ENCODE measurements around the gene SGCG.
"Not testable (repeated sequence)": the region's sequence is repeated elsewhere in the genome, so short reads cannot be mapped to it uniquely, and the experiment has no call there.

SGCG gene

GRCh38 chr13:23212671-23213070 lies 31.9 kb downstream of the SGCG start:
- no peak for DNase-seq (ENCODE audit: low spot score)

GRCh38 chr13:23231241-23231640 lies 50.5 kb downstream of the SGCG start:
- DNase-seq (ENCODE audit: low spot score) = no peak

GRCh38 chr13:23235994-23236393 lies 55.2 kb downstream of the SGCG start:
- no peak for DNase-seq (ENCODE audit: low spot score)

DNA sequence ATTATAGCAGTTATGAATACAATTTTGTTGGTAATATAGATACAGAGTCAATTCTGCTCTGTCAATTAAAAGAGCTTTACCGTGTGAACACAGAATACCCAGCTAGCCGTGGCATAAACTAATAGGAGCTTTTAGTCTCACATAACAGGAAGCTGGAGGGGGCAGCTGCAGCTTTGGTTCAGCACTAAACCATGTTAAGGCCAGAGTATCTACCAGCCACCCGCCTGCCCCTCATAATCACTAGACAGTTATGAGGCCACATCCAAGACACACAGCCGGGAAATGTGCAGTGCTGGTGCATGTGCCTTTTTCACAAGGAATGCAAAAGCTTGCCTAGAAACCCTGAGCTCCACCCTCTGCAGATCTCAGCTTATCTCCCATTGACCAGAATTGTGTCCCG lies 62.3 kb downstream of the SGCG start:
- no peak for DNase-seq (ENCODE audit: low spot score)

DNA sequence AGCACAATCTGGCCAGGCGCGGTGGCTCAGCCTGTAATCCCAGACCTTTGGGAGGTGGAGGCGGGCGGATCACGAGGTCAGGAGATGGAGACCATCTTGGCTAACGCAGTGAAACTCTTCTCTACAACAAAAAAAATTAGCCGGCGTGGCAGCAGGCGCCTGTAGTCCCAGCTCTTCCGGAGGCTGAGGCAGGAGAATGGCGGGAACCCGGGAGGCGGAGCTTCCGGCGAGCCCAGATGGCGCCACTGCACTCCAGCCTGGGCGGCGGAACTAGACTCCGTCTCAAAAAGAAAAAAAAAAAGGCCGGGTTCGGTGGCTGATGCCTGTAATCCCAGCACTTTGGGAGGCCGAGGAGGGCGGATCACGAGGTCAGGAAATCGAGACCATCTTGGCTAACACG lies 67.6 kb downstream of the SGCG start:
- not testable (repeated sequence) for DNase-seq (ENCODE audit: low spot score)

DNA sequence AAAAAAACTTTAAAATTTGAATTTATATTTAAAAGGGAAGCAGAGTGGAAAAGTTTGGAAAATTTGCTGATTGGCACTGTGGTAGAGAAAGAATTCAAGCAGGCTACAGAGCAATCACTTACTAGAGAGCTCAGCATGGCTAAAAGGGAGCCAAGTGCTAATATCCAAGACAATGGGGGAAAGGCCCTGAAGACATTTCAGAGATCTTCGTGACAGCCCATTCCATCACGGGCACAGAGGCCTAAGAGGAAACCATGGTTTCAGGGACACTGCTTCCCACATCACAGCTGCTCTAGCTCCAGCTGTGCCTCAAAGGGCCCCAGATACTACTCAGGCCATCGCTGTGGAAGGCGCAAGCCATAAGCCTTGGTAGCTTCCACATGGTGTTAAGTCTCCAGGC lies 73.7 kb downstream of the SGCG start:
- DNase-seq (ENCODE audit: low spot score) = no peak

GRCh38 chr13:23267571-23267970 lies 86.8 kb downstream of the SGCG start:
- DNase-seq (ENCODE audit: low spot score) = no peak

DNA sequence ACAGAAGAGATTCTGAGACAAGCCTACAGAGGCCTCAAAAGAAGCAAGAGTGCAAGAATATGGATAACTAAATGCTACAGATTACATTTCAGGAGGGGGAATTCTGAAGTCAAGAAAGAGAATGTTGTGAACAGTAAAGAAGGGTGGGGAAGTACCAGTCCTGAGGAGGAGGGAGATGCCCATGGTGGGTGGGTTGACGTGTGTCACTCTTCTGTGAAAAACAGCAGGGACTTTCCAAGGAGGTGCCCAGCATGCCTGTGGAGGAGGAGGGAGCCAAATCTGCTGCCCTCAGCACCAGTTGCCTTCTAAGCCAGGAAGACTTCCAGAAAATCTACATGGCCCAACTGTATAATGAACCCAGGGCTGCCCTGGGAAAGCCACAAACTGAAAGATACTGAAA lies 87.7 kb downstream of the SGCG start:
- no peak for DNase-seq (ENCODE audit: low spot score)

GRCh38 chr13:23271331-23271730 lies 90.6 kb downstream of the SGCG start:
- no peak for DNase-seq (ENCODE audit: low spot score)

- no peak for DNase-seq (ENCODE audit: low spot score)
Observed at GRCh38 chr13:23273498-23273897, 92.7 kb downstream of the SGCG start.

DNA sequence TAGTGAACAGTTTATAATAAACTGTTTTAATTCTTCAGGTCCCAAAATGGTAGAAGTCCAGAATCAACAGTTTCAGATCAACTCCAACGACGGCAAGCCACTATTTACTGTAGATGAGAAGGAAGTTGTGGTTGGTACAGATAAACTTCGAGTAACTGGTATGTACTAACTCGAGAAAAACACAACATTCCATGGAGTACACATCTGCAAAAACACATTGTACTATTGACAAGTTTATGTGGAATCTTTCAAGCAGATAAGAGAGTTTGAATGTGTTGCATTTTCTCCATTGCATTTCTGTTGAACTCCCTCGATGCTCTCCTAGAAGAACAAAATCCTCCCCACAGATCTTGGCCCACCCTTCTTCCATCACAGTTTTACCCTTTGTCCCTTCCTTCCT lies 98.5 kb downstream of the SGCG start:
- DNase-seq (ENCODE audit: low spot score) = no peak

GRCh38 chr13:23288564-23288963 lies 107.8 kb downstream of the SGCG start:
- no peak for DNase-seq (ENCODE audit: low spot score)

GRCh38 chr13:23288995-23289394 lies 108.2 kb downstream of the SGCG start:
- DNase-seq (ENCODE audit: low spot score) = no peak

- DNase-seq (ENCODE audit: low spot score) = no peak
Observed at GRCh38 chr13:23289917-23290357, 109.2 kb downstream of the SGCG start.

- DNase-seq (ENCODE audit: low spot score) = no peak
Observed at GRCh38 chr13:23292586-23292985, 111.8 kb downstream of the SGCG start.

- DNase-seq (ENCODE audit: low spot score) = not testable (repeated sequence)
Observed at GRCh38 chr13:23314837-23315236, 134.1 kb downstream of the SGCG start.

DNA sequence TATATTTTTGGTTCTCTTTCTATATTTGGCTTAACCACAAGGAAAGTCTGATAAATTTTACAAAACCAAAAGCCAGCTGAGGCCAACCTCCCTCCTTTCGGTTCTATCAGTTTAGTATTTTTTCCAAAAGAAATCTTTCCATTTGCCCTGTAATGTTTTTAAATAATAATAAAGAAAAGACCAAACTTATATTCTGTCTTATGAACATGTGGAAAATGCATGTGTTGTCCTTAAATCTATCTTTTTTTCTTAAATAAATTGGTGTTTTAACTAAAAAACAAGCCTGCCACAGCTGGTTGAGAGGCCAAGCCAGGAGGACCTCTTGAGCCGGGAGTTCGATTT lies 139.1 kb downstream of the SGCG start:
- DNase-seq (ENCODE audit: low spot score) = no peak

GRCh38 chr13:23320926-23321534 lies 140.3 kb downstream of the SGCG start:
- no peak for DNase-seq (ENCODE audit: low spot score)

- DNase-seq (ENCODE audit: low spot score) = no peak
Observed at GRCh38 chr13:23321535-23322241, 140.9 kb downstream of the SGCG start.

GRCh38 chr13:23322353-23323336 lies 141.9 kb downstream of the SGCG start:
- DNase-seq (ENCODE audit: low spot score) = no peak

GRCh38 chr13:23323946-23324709 lies 143.3 kb downstream of the SGCG start:
- no peak for DNase-seq (ENCODE audit: low spot score)

GRCh38 chr13:23325191-23325590 lies 144.4 kb downstream of the SGCG start:
- DNase-seq (ENCODE audit: low spot score) = no peak

Measured in germinal center (tissue), 1 donor.